Thymus (tissue), 11 donors: Measurements from ENCODE around the gene IL1RAPL2. TPM values are rescaled to one million over a fixed set of nuclear protein-coding genes. Genes with fewer than 3 reads are reported as not detected.

Source experiments
- DNase-seq, 9 donors: peaks; one replicate each; pipeline ENCODE4 v3.0.0-alpha.2; 2013; ENCODE audit warnings: low spot score in 9 of 9, low read depth in 6 of 9, missing footprints in 1 of 9
- H3K27ac ChIP-seq, 2 donors: one replicate each; pipeline ENCODE4 v1.5.1; 2013; ENCODE audit warnings: control low read depth in 1 of 2, low read depth in 1 of 2, low read length in 1 of 2, mild to moderate bottlenecking in 1 of 2, moderate library complexity in 1 of 2
- H3K27me3 ChIP-seq, 2 donors: one replicate each; pipeline ENCODE4 v1.5.1; 2013; ENCODE audit warnings: low read length in 1 of 2; ENCODE audit not compliant: control insufficient read depth in 2 of 2, insufficient read depth in 1 of 2
- H3K36me3 ChIP-seq, 2 donors: one replicate each; pipeline ENCODE4 v1.5.1; 2013; ENCODE audit warnings: low read length in 1 of 2, mild to moderate bottlenecking in 1 of 2, moderate library complexity in 1 of 2; ENCODE audit not compliant: control insufficient read depth in 2 of 2, insufficient read depth in 2 of 2
- H3K4me1 ChIP-seq, 2 donors: one replicate each; pipeline ENCODE4 v1.5.1; 2013; ENCODE audit warnings: low read length in 2 of 2; ENCODE audit not compliant: control insufficient read depth in 2 of 2, insufficient read depth in 2 of 2
- H3K4me3 ChIP-seq, 2 donors: one replicate each; pipeline ENCODE4 v1.5.1; 2013; ENCODE audit warnings: low read length in 2 of 2, control low read depth in 1 of 2, mild to moderate bottlenecking in 1 of 2
- H3K9me3 ChIP-seq, 2 donors: one replicate each; pipeline ENCODE4 v1.5.1; 2013; ENCODE audit warnings: low read length in 1 of 2, mild to moderate bottlenecking in 1 of 2; ENCODE audit not compliant: control insufficient read depth in 2 of 2, insufficient read depth in 1 of 2
- WGBS: extraction: QIAGEN DNeasy Blood & Tissue Kit; methylation state at CpG from one replicate; pipeline ENCODE4 v1.1.7; 2013; 5-methylcytosine and 5-hydroxymethylcytosine counted together
- polyA plus RNA-seq: library from polyadenylated mRNA; stranded (reverse); fragments of 200-250 nt; gene quantifications from one replicate; pipeline ENCODE4 v1.2.3, GENCODE V29; 2013
- total RNA-seq: library from RNA; stranded (reverse); fragments of 120-200 nt; gene quantifications from one replicate; pipeline ENCODE4 v1.2.4, GENCODE V29; 2013
- donor health status: healthy.

Gene IL1RAPL2
- total and polyA plus RNA-seq, 2 donors, result 0.38 TPM; not detected in 1

DNA sequence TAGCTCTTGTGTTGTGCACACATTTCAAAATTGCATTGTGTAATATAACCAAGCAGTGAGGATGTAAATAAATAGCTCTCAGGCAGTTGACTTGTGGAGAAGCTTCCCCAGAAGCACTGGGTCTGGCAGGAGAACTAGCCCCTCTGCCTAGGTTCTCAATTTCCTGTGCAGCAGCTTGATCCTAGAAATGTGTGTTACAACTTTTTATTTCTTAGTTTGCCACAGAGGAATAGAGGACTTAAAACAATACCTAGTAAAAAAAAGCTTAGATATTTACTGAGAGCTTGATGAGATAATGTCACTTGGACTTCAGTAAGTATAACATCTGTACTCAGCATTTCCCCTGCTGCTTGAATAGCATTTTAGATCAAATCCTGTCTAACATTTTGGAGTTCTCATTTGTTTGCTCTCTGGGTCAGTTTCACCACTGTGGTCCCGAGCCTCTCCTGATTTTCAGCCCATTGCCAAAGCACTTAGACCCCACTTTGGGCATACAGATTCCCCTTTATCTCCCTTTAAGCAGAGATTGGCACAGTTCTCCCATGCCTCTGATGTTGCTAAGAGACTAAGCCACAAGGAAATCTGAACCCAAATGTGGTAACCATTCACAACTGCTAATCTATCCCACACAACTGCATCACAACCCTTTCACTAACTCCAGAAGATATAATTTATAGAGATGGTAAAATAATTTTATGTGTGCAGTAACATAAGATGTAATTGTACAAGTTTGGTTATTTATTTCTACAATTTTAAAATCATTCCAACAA lies 1158.2 kb downstream of the IL1RAPL2 start:
- H3K27me3 ChIP-seq, result no peaks in the 10 kb centered on the region
- H3K36me3 ChIP-seq, result no peaks in the 10 kb centered on the region
- no peak overlapping the region for H3K27ac ChIP-seq
- H3K4me3 ChIP-seq, result no peak overlapping the region
- WGBS, result 61% methylated on average over 1 of the region's 1 CpG
- H3K9me3 ChIP-seq, result no peaks in the 10 kb centered on the region
- no peaks in the 10 kb centered on the region for H3K4me1 ChIP-seq
- DNase-seq, result no peak

- Histone ChIP-seq H3K9me3 (no peaks in the 10 kb centered on the region), H3K4me3 (no peak overlapping the region), H3K4me1 (no peaks in the 10 kb centered on the region), H3K36me3 (no peaks in the 10 kb centered on the region), H3K27ac (no peak overlapping the region), H3K27me3 (no peaks in the 10 kb centered on the region)
- 84% methylated on average over 1 of the region's 1 CpG for WGBS
- no peak for DNase-seq
Measured at GRCh38 chrX:105725228-105725627, 1159.2 kb downstream of the IL1RAPL2 start.

DNA sequence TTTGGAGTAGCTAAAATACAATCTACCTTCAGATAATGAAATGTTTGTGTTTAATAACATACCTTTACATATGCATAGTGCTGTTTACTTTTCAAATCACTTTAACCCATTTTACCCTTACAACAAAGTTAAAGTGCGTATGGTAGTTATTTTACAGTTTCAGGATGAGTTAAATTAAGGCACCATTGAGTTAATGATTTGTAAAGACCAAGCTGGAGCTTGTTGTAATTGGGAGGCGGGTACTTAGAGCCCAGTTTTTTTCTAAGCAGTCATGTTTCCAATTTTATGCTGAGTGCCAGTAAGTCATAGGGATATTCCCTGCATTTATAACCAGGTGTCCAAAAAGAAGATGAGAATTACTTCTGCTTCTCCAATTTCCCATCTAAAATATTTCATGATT lies 1172.2 kb downstream of the IL1RAPL2 start:
- no peaks in the 10 kb centered on the region for H3K4me1 ChIP-seq
- no peak for DNase-seq
- no peak overlapping the region for H3K27ac ChIP-seq
- no peak overlapping the region for H3K4me3 ChIP-seq
- H3K36me3 ChIP-seq, result no peaks in the 10 kb centered on the region
- H3K27me3 ChIP-seq, result no peaks in the 10 kb centered on the region
- WGBS, result 94% methylated on average over 2 of the region's 2 CpGs
- H3K9me3 ChIP-seq, result no peaks in the 10 kb centered on the region

DNA sequence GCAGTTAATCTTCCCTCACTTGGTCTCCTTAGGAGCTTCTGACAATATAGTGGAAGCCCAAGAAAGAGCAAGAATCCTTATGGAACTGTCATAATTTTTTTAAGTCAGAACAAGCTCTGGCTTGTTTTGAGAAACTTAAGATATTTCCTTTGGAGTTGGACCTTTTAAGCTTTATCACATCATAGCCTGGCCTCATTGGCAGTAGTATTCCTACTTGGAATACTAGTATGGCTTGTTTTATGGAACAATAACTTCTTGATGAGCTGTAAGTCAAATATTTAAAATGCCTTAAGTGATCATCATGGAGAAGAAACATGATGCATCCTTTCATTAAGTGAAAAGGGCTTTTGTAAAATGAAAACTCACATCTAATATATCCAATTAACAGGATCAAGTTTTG lies 1178.3 kb downstream of the IL1RAPL2 start:
- Histone ChIP-seq H3K4me3 (no peak overlapping the region), H3K27ac (no peak overlapping the region)
- DNase-seq, result no peak

DNA sequence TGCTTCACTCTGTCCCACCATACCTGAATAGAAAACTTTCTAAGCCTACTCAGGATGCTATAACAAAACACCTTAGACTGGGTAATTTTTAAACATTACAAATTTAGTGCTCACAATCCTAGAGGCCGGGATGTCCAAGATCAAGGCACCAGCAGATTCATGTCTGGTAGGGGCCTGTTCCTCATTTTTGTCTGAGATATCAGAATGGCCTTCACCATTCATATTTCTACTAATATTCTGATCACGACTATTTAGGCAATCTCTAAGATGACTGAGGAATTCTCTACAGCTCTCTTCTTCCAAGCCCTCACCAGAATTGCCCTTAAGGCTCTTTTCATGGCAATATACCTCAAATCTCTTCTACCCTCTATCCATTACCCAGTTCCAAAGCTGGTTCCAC lies 1178.9 kb downstream of the IL1RAPL2 start:
- no peaks in the 10 kb centered on the region for H3K36me3 ChIP-seq
- 72% methylated on average over 2 of the region's 2 CpGs for WGBS
- H3K27me3 ChIP-seq, result no peaks in the 10 kb centered on the region
- no peaks in the 10 kb centered on the region for H3K4me1 ChIP-seq
- no peak overlapping the region for H3K27ac ChIP-seq
- no peak overlapping the region for H3K4me3 ChIP-seq
- DNase-seq, result no peak
- no peaks in the 10 kb centered on the region for H3K9me3 ChIP-seq

More for the DNA sequence above, 1178.3 kb downstream of the IL1RAPL2 start:
- Histone ChIP-seq H3K36me3 (no peaks in the 10 kb centered on the region), H3K27me3 (no peaks in the 10 kb centered on the region), H3K9me3 (no peaks in the 10 kb centered on the region), H3K4me1 (no peaks in the 10 kb centered on the region)

DNA sequence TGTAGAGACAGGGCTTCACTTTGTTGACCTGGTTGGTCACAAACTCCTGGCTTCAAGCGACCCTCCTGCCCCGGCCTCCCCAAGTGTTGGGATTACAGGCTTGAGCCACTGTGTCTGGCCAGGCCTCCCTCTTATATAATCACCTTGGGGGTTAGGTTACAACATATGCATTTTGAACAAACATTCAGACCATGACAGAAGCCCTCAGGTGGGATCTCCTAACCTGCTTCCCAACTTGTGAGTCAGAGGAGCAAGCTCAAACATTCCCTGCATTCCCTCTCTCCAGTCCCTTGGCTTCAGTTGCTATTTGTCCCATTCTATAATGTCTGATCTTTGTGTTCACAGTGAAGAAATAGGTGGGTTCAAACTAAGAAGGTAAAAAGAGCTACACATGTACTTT lies 1179.9 kb downstream of the IL1RAPL2 start:
- no peak for DNase-seq
- Histone ChIP-seq H3K36me3 (no peaks in the 10 kb centered on the region), H3K4me3 (no peak overlapping the region), H3K27me3 (no peaks in the 10 kb centered on the region), H3K4me1 (no peaks in the 10 kb centered on the region), H3K9me3 (no peaks in the 10 kb centered on the region), H3K27ac (no peak overlapping the region)
- 100% methylated on average over 2 of the region's 2 CpGs for WGBS

DNA sequence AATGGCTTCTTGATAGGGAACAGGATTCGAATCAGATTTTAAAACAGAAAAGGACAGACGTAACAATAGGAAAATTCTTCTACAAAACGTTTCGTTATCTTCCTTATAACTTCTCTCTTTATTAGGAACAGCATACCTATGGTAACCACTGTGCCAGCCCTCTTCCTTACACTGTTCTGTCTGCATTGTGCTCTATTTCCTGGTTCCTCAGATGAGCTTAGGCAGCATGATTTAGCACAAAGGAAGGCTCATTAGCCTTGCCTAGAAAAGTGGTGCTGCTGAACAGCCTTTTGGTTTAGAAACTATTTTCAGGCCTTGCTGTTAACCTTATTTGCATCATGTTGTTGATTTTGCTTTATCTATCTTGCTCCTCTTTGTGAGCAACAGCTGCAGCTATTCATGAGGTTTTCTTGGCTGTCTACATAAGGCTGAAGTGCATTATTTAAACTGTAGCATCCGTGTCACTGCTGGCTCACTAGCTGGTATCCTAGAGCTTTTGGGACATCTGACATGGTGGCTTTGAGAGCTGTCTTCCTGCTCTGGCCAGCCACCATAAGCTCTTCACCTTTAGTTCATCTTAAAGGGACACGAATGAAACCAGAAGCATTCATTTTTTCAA lies 1186.4 kb downstream of the IL1RAPL2 start:
- H3K9me3 ChIP-seq, result no peaks in the 10 kb centered on the region
- no peaks in the 10 kb centered on the region for H3K36me3 ChIP-seq
- no peaks in the 10 kb centered on the region for H3K4me1 ChIP-seq
- H3K27ac ChIP-seq, result no peak overlapping the region
- DNase-seq, result no peak
- WGBS, result 53% methylated on average over 6 of the region's 6 CpGs
- no peaks in the 10 kb centered on the region for H3K27me3 ChIP-seq
- no peak overlapping the region for H3K4me3 ChIP-seq

DNA sequence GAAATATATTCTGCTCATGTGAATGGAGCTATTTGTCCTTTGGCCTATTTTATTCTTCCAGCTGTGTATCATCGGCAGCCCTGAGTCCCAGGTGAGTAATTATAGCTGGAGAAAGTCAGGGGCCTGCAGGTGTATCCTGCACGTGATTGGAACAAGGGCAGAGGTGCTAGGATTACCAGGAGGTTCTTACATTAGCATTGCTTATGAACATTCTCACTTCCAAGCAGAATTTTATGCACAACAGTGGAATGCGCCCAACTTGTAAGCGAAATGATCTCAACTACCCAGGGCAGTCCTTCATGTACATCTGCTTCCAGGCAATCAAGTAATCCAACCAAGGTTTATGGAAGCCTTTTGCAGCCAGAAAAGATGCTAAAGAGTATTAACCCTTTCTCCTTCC lies 1187.4 kb downstream of the IL1RAPL2 start:
- Histone ChIP-seq H3K36me3 (no peaks in the 10 kb centered on the region), H3K27ac (no peak overlapping the region), H3K4me3 (no peak overlapping the region), H3K9me3 (no peaks in the 10 kb centered on the region), H3K4me1 (no peaks in the 10 kb centered on the region), H3K27me3 (no peaks in the 10 kb centered on the region)
- DNase-seq, result no peak
- 87% methylated on average over 4 of the region's 4 CpGs for WGBS

GRCh38 chrX:105754286-105754964 lies 1188.4 kb downstream of the IL1RAPL2 start:
- H3K27ac ChIP-seq, result no peak overlapping the region
- H3K4me3 ChIP-seq, result no peak overlapping the region
- H3K27me3 ChIP-seq, result no peaks in the 10 kb centered on the region
- WGBS, result 90% methylated on average over 2 of the region's 2 CpGs
- no peaks in the 10 kb centered on the region for H3K4me1 ChIP-seq
- DNase-seq, result no peak
- no peaks in the 10 kb centered on the region for H3K9me3 ChIP-seq
- no peaks in the 10 kb centered on the region for H3K36me3 ChIP-seq
